Memory B cell (primary cell): ENCODE results near the gene FBXL7.

ENCODE experiments used
- ATAC-seq: fragments of 150-1000 bp; cut with Tn5 transposase; 2 replicates; pipeline ENCODE4 v1.10.0; 2021; ENCODE audit warnings: low read depth, mild to moderate bottlenecking, moderate library complexity
- DNase-seq, 2 donors: peaks; one replicate each; pipeline ENCODE4 v3.0.0; 2022; ENCODE audit warnings: low spot score in 2 of 2
- H3K27ac Mint-ChIP-seq: one replicate; pipeline ENCODE4 v1.8.0; 2022; ENCODE audit warnings: mild to moderate bottlenecking, moderate library complexity, mixed read lengths
- H3K27me3 Mint-ChIP-seq: one replicate; pipeline ENCODE4 v1.8.0; 2022; ENCODE audit warnings: mixed read lengths
- H3K36me3 Mint-ChIP-seq: one replicate; pipeline ENCODE4 v1.8.0; 2022; ENCODE audit warnings: mild to moderate bottlenecking, mixed read lengths
- H3K4me1 Mint-ChIP-seq: one replicate; pipeline ENCODE4 v1.8.0; 2022; ENCODE audit warnings: mixed read lengths
- H3K4me3 Mint-ChIP-seq: one replicate; pipeline ENCODE4 v1.8.0; 2022; ENCODE audit warnings: mild to moderate bottlenecking, moderate library complexity, mixed read lengths
- H3K9me3 Mint-ChIP-seq: one replicate; pipeline ENCODE4 v1.8.0; 2022; ENCODE audit warnings: mixed read lengths

The FBXL7 gene

GRCh38 chr5:15489571-15490235, 10.3 kb upstream of the FBXL7 start:
- Mint-ChIP-seq H3K36me3 (no peaks in the 10 kb centered on the region), H3K27ac (no peak overlapping the region), H3K4me1 (no peaks in the 10 kb centered on the region)

GRCh38 chr5:15492545-15492944, 7.4 kb upstream of the FBXL7 start:
- H3K4me3 Mint-ChIP-seq: no peak overlapping the region
- H3K4me1 Mint-ChIP-seq: no peaks in the 10 kb centered on the region
- H3K27me3 Mint-ChIP-seq: no peaks in the 10 kb centered on the region
- H3K36me3 Mint-ChIP-seq: no peaks in the 10 kb centered on the region
- ATAC-seq: no peak
- DNase-seq: no peak
- H3K9me3 Mint-ChIP-seq: peaks cover 6% of the 10 kb centered on the region
- no peak overlapping the region for H3K27ac Mint-ChIP-seq

More at GRCh38 chr5:15489571-15490235, 10.3 kb upstream of the FBXL7 start:
- Mint-ChIP-seq H3K9me3 (peaks cover 6% of the 10 kb centered on the region), H3K4me3 (no peak overlapping the region), H3K27me3 (no peaks in the 10 kb centered on the region)
- no peak for DNase-seq
- ATAC-seq: no peak

GRCh38 chr5:15493501-15493900, 6.5 kb upstream of the FBXL7 start:
- Mint-ChIP-seq H3K27ac (no peak overlapping the region), H3K27me3 (peaks cover 2% of the 10 kb centered on the region), H3K4me1 (no peaks in the 10 kb centered on the region), H3K36me3 (no peaks in the 10 kb centered on the region), H3K9me3 (peaks cover 8% of the 10 kb centered on the region), H3K4me3 (no peak overlapping the region)
- ATAC-seq (no peak), DNase-seq (no peak)

- H3K27me3 Mint-ChIP-seq: peaks cover 2% of the 10 kb centered on the region
- no peaks in the 10 kb centered on the region for H3K36me3 Mint-ChIP-seq
- no peak for ATAC-seq
- H3K9me3 Mint-ChIP-seq: peaks cover 8% of the 10 kb centered on the region
- H3K4me1 Mint-ChIP-seq: no peaks in the 10 kb centered on the region
- no peak for DNase-seq
- H3K27ac Mint-ChIP-seq: no peak overlapping the region
- no peak overlapping the region for H3K4me3 Mint-ChIP-seq
Observed at GRCh38 chr5:15495026-15495425, 5.0 kb upstream of the FBXL7 start.

GRCh38 chr5:15496886-15497285, 3.1 kb upstream of the FBXL7 start:
- no peaks in the 10 kb centered on the region for H3K4me1 Mint-ChIP-seq
- H3K9me3 Mint-ChIP-seq: peaks cover 6% of the 10 kb centered on the region
- DNase-seq: no peak
- peaks cover 2% of the 10 kb centered on the region for H3K27me3 Mint-ChIP-seq
- ATAC-seq: no peak
- H3K36me3 Mint-ChIP-seq: no peaks in the 10 kb centered on the region
- H3K27ac Mint-ChIP-seq: no peak overlapping the region
- no peak overlapping the region for H3K4me3 Mint-ChIP-seq

- no peaks in the 10 kb centered on the region for H3K36me3 Mint-ChIP-seq
- no peak overlapping the region for H3K27ac Mint-ChIP-seq
- H3K27me3 Mint-ChIP-seq: peaks cover 4% of the 10 kb centered on the region
- H3K4me3 Mint-ChIP-seq: no peak overlapping the region
- peaks cover 5% of the 10 kb centered on the region for H3K9me3 Mint-ChIP-seq
- no peaks in the 10 kb centered on the region for H3K4me1 Mint-ChIP-seq
- DNase-seq: no peak
- no peak for ATAC-seq
Observed at GRCh38 chr5:15500325-15501001, 483 bp downstream of the FBXL7 start.

- peaks cover 4% of the 10 kb centered on the region for H3K27me3 Mint-ChIP-seq
- no peak overlapping the region for H3K4me3 Mint-ChIP-seq
- no peaks in the 10 kb centered on the region for H3K36me3 Mint-ChIP-seq
- H3K27ac Mint-ChIP-seq: no peak overlapping the region
- ATAC-seq: no peak
- no peaks in the 10 kb centered on the region for H3K4me1 Mint-ChIP-seq
- no peak for DNase-seq
- peaks cover 5% of the 10 kb centered on the region for H3K9me3 Mint-ChIP-seq
Observed at GRCh38 chr5:15501091-15501791, 1.3 kb downstream of the FBXL7 start.

- H3K36me3 Mint-ChIP-seq: no peaks in the 10 kb centered on the region
- H3K27me3 Mint-ChIP-seq: peaks cover 4% of the 10 kb centered on the region
- no peak overlapping the region for H3K4me3 Mint-ChIP-seq
- ATAC-seq (no peak), DNase-seq (no peak)
- H3K27ac Mint-ChIP-seq: no peak overlapping the region
- peaks cover 5% of the 10 kb centered on the region for H3K9me3 Mint-ChIP-seq
- H3K4me1 Mint-ChIP-seq: no peaks in the 10 kb centered on the region
Observed at GRCh38 chr5:15502208-15502607, 2.2 kb downstream of the FBXL7 start.

GRCh38 chr5:15506146-15506545, 6.2 kb downstream of the FBXL7 start:
- Mint-ChIP-seq H3K4me1 (no peaks in the 10 kb centered on the region), H3K4me3 (no peak overlapping the region), H3K9me3 (peaks cover 5% of the 10 kb centered on the region), H3K36me3 (no peaks in the 10 kb centered on the region), H3K27ac (no peak overlapping the region), H3K27me3 (peaks cover 2% of the 10 kb centered on the region)
- ATAC-seq (no peak), DNase-seq (no peak)

- Mint-ChIP-seq H3K4me3 (no peak overlapping the region), H3K27me3 (peaks cover 2% of the 10 kb centered on the region), H3K27ac (no peak overlapping the region), H3K9me3 (peaks cover 5% of the 10 kb centered on the region), H3K4me1 (no peaks in the 10 kb centered on the region), H3K36me3 (no peaks in the 10 kb centered on the region)
- ATAC-seq (no peak), DNase-seq (no peak)
Observed at GRCh38 chr5:15506897-15507296, 6.9 kb downstream of the FBXL7 start.

- no peak for ATAC-seq
- Mint-ChIP-seq H3K9me3 (peaks cover 5% of the 10 kb centered on the region), H3K36me3 (no peaks in the 10 kb centered on the region), H3K27me3 (no peaks in the 10 kb centered on the region), H3K4me3 (no peak overlapping the region), H3K4me1 (no peaks in the 10 kb centered on the region), H3K27ac (no peak overlapping the region)
- DNase-seq: no peak
Observed at GRCh38 chr5:15510092-15510491, 10.1 kb downstream of the FBXL7 start.

GRCh38 chr5:15510831-15511230, 10.9 kb downstream of the FBXL7 start:
- H3K36me3 Mint-ChIP-seq: no peaks in the 10 kb centered on the region
- DNase-seq: no peak
- H3K4me1 Mint-ChIP-seq: no peaks in the 10 kb centered on the region
- no peak for ATAC-seq
- H3K27ac Mint-ChIP-seq: no peak overlapping the region
- H3K27me3 Mint-ChIP-seq: no peaks in the 10 kb centered on the region
- no peak overlapping the region for H3K4me3 Mint-ChIP-seq
- H3K9me3 Mint-ChIP-seq: peaks cover 3% of the 10 kb centered on the region

GRCh38 chr5:15513431-15513830, 13.5 kb downstream of the FBXL7 start:
- H3K4me3 Mint-ChIP-seq: no peak overlapping the region
- no peak overlapping the region for H3K27ac Mint-ChIP-seq
- no peaks in the 10 kb centered on the region for H3K36me3 Mint-ChIP-seq
- ATAC-seq (no peak), DNase-seq (no peak)
- no peaks in the 10 kb centered on the region for H3K4me1 Mint-ChIP-seq
- no peaks in the 10 kb centered on the region for H3K27me3 Mint-ChIP-seq
- H3K9me3 Mint-ChIP-seq: peaks cover 5% of the 10 kb centered on the region

GRCh38 chr5:15513911-15514310, 13.9 kb downstream of the FBXL7 start:
- Mint-ChIP-seq H3K4me3 (no peak overlapping the region), H3K36me3 (no peaks in the 10 kb centered on the region), H3K27me3 (no peaks in the 10 kb centered on the region), H3K9me3 (peaks cover 5% of the 10 kb centered on the region), H3K4me1 (no peaks in the 10 kb centered on the region), H3K27ac (no peak overlapping the region)
- DNase-seq (no peak), ATAC-seq (no peak)
